HTERT RPE-1 (cell line): ENCODE measurements around the gene UBQLN3.

Source experiments
- in situ Hi-C: fragments of 300-500 bp; cut with MboI; formaldehyde crosslinking; loops from 4 replicates; pipeline ENCODE4 v1.14.3; 2020; ENCODE audit warnings: low sequenced_read_pairs

The UBQLN3 gene

GRCh38 chr11:5509803-5510202 lies at the start of gene UBQLN3:
Gene UBQLN3, minus strand, starts transcription at chr11:5509957. Its CDS starts 399 bp downstream, at chr11:5509558.
- in situ Hi-C loops: no loop called here

DNA sequence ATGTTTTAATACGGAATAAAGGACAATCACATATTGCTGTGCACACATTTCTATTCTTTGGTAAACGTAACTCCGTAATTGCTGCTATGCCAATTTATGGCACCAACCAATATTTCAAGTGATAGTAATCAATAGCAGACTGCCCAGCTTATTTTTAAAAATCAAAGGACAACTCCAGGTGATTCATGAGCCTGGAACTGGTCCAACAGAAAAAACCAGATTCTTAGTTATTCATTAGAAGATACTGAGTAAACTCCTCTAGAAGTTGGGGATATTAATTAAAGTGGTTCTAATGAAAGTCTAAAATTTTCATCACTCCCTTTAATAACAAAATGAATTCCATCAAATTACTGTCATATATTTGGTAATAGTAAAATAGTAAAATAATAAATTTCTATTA lies 48.0 kb upstream of the UBQLN3 start:
- in situ Hi-C loops: no loop called here

- in situ Hi-C loops: no loop called here
These were observed 46.9 kb upstream of the UBQLN3 start for GRCh38 chr11:5556596-5557188.

DNA sequence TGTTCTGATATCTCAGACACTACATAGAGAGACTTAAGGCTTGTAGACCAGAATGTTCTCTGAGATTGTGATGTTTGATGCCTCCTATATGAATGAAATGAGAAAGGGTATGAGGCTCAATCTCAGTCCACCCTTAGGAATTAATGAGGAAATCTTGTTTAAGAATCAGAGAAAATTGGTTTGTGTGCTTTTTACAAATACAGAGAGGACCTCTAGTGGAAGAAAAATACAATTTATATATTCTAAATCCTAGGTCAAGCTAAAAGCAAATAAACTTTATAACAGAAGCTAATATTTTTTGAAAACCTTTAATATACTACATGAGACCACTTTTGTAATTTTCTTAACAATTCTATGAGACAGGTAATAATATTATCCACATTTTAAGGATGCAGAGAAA lies 43.6 kb upstream of the UBQLN3 start:
- in situ Hi-C loops: no loop called here

GRCh38 chr11:5550440-5551095 lies 40.8 kb upstream of the UBQLN3 start:
- in situ Hi-C loops: no loop called here

DNA sequence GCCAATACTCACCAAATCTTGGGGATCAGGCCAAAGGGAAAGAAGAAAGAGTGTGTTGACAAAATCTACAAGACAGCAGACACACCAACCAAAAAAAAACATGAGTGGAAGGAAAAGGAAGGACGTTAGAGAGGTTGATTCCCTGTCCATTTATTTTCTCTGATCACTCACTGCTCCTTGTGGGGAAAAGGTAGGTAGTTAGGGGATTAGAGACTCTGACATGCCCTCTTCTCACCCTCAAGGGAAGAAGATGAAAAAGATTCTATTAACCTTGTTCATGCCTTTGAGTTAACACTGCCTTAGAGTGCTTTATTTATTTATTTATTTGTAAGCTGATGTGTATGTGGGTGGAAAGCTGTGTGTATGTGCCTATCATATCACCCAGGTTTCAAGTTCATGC lies 38.7 kb upstream of the UBQLN3 start, which contains the start of gene OR52H1:
OR52H1 (minus strand) TSS at position 101 of the 400 bp plus-strand sequence. CDS start 3,035 bp downstream, outside the sequence.
- in situ Hi-C loops: no loop called here

GRCh38 chr11:5547982-5548381 lies 38.2 kb upstream of the UBQLN3 start:
- in situ Hi-C loops: no loop called here

DNA sequence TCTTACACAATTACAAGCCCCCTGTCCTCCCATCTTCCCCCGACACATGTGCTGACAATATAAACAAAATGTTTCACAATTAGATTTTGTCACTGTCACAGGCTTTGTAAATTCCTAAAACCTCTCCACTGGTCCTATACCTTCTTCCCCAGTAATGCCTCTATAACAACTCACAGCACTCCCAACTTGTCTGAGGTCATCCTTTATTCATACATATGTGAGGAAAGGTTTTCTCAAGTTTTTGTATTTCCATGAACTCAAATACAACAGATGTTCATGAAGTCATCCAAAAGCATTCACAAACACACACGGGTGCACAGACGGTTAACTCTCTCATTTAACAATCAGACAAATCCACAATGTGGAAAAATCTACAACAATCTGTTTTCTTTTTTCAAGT lies 36.7 kb upstream of the UBQLN3 start:
- in situ Hi-C loops: no loop called here

DNA sequence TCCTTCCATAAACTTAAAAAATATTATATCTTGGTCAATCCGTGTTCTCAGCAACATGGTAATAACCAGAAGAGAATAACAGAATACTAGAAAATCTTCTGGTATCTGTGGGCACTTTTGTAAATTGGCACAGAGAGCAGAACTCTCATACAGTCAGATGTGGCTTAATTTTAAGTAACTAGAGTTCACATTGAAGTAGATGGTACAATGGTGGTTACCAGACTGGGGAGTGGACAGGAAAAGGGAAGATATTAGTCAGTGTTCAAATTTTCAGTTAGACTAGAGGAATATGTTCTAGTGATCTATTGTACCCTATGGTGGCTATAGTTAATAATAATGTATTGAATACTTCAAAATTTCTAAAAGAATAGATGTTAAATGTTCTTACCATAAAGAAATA lies 31.7 kb upstream of the UBQLN3 start:
- in situ Hi-C loops: no loop called here

GRCh38 chr11:5536482-5536881 lies 26.7 kb upstream of the UBQLN3 start:
- in situ Hi-C loops: no loop called here

GRCh38 chr11:5534046-5534445 lies 24.3 kb upstream of the UBQLN3 start:
- in situ Hi-C loops: no loop called here

- in situ Hi-C loops: no loop called here
These were observed 21.5 kb upstream of the UBQLN3 start for GRCh38 chr11:5531053-5531831.

- in situ Hi-C loops: no loop called here
These were observed 18.7 kb upstream of the UBQLN3 start for GRCh38 chr11:5528495-5528894.

DNA sequence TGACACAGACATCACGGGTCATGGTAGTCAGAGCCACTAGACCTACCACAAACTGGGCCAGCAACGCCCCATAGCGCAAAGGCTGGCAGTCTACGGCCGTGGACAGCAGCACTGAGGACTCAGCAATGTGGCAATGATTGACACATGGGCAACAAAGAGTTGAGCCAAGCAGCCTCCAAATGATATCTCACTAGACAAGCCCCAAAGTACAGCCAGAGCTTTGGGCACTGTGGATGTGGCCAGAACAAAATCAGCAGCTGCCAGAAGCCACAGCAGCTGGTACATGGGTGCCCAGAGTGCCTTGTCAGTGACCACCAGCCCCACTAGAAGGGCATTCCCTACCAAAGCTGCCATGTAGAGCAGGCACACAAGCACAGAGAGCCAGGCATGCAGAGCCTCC lies 18.0 kb upstream of the UBQLN3 start:
- in situ Hi-C loops: no loop called here

DNA sequence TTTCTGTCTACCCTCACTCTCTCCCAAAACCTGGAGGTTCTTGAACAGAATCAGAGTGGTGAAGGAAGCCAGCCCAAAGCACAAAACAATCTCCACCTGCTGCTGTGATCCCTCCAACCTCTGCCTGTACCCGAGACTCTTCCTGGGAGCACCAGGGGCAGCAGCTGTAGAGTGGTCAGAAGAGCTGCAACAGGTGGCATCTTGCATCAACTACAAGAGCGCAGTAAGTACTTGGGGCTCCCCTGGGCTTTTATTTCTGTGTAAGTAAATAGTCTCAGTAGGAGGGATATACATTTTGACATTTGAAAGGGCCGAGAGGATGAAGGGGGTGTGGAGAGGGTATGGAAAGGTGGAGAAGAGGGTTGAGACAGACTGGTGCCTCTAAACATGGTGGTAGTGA lies 15.0 kb upstream of the UBQLN3 start:
- in situ Hi-C loops: no loop called here

- in situ Hi-C loops: no loop called here
These were observed 12.6 kb upstream of the UBQLN3 start for GRCh38 chr11:5522308-5522707.

DNA sequence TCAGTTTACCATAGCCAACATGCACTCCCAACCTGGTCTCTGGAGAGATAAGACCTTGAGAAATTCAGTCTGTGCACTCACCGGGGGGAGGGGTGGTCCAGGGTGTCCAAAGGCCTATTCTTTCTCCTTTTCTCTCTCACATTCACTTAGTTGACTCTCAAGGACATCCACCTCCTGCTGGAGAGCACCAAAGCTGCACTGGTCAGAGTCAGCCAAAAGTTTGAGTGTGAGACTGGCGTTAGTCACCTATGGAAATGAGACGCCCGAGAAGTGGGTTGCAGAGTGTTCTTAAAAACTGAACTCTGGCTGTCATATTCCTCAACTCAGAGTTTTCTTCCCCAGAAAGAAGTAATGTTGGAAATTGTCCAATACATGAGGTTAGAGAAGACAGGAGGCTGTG lies 11.8 kb upstream of the UBQLN3 start:
- in situ Hi-C loops: no loop called here

GRCh38 chr11:5516599-5516998 lies 6.8 kb upstream of the UBQLN3 start, which contains the start of gene UBQLNL:
Gene UBQLNL, minus strand, starts transcription at chr11:5516699. Its CDS starts 258 bp downstream, at chr11:5516441.
- in situ Hi-C loops: no loop called here

- in situ Hi-C loops: no loop called here
These were observed 5.1 kb upstream of the UBQLN3 start for GRCh38 chr11:5514841-5515240.

GRCh38 chr11:5508605-5509004 lies 1.2 kb downstream of the UBQLN3 start:
- in situ Hi-C loops: no loop called here

GRCh38 chr11:5507933-5508305 lies 1.8 kb downstream of the UBQLN3 start:
- in situ Hi-C loops: no loop called here
